IMR-90 (cell line): ENCODE data around the gene EHMT1. TPM values are rescaled to one million over a fixed set of nuclear protein-coding genes. Genes with fewer than 3 reads are reported as not detected.

Experiments
- ATAC-seq: fragments of 200-7000 bp; cut with Tn5 transposase; 2 replicates; pipeline ENCODE4 v1.9.1; 2020; ENCODE audit warnings: low read depth, mild to moderate bottlenecking, moderate library complexity
- BruUV-seq: library from RNA; stranded (reverse); fragments of 400-500 nt; replicated peaks from 2 replicates; lab custom pipeline; 2021; lab: Mats Ljungman, UMichigan
- CTCF ChIA-PET: fragments of 300-600 bp; formaldehyde crosslinking; extraction: SDS; loops from one replicate; lab custom pipeline; 2021; ENCODE audit warnings: antibody characterized with exemption; lab: Yijun Ruan, JAX
- POLR2A ChIA-PET: fragments of 300-600 bp; sonication (Branson Sonifier 250); formaldehyde crosslinking; loops from one replicate; lab custom pipeline; 2022; ENCODE audit warnings: antibody characterized with exemption; ENCODE audit not compliant: unreplicated experiment; lab: Charles Lee
- DNase-seq: peaks from one replicate; pipeline ENCODE4 v3.0.0; 2013
- H2AFZ ChIP-seq: replicated peaks from 2 replicates; pipeline ENCODE3; 2013; ENCODE audit warnings: low read length, mild to moderate bottlenecking; ENCODE audit not compliant: poor library complexity
- H2AK5ac ChIP-seq: 2 replicates; pipeline ENCODE4 v1.6.1; 2013; ENCODE audit warnings: low read depth, low read length, inconsistent platforms
- H2AK9ac ChIP-seq: replicated peaks from 2 replicates; pipeline ENCODE3; 2013; ENCODE audit warnings: mild to moderate bottlenecking, low read depth, low read length, moderate library complexity; ENCODE audit not compliant: poor library complexity
- H2BK120ac ChIP-seq: 2 replicates; pipeline ENCODE4 v1.6.1; 2013; ENCODE audit warnings: low read depth, low read length, inconsistent platforms
- H2BK15ac ChIP-seq: 3 replicates; pipeline ENCODE4 v1.6.1; 2013; ENCODE audit warnings: low read depth, low read length, inconsistent platforms
- H2BK20ac ChIP-seq: 2 replicates; pipeline ENCODE4 v1.6.1; 2013; ENCODE audit warnings: low read depth, mild to moderate bottlenecking, inconsistent platforms, low read length, moderate library complexity
- H2BK5ac ChIP-seq: 2 replicates; pipeline ENCODE4 v1.6.1; 2013; ENCODE audit warnings: mild to moderate bottlenecking, low read depth, low read length, inconsistent platforms; ENCODE audit not compliant: poor library complexity, severe bottlenecking
- H3K14ac ChIP-seq: replicated peaks from 2 replicates; pipeline ENCODE4 v1.6.1; 2013; ENCODE audit warnings: low read depth, low read length, inconsistent platforms
- H3K18ac ChIP-seq: 2 replicates; pipeline ENCODE4 v1.6.1; 2013; ENCODE audit warnings: low read depth, low read length, control low read depth
- H3K23ac ChIP-seq: 2 replicates; pipeline ENCODE4 v1.6.1; 2013; ENCODE audit warnings: low read depth, low read length, inconsistent platforms
- H3K27ac ChIP-seq: 2 replicates; pipeline ENCODE4 v1.5.1; 2013; ENCODE audit warnings: mild to moderate bottlenecking, control low read depth, low read length; ENCODE audit not compliant: insufficient read depth
- H3K27me3 ChIP-seq: 2 replicates; pipeline ENCODE4 v1.6.1; 2013; ENCODE audit warnings: low read length; ENCODE audit not compliant: control insufficient read depth, insufficient read depth
- H3K36me3 ChIP-seq: 2 replicates; pipeline ENCODE4 v1.6.1; 2013; ENCODE audit warnings: low read length, mixed read lengths; ENCODE audit not compliant: control insufficient read depth, insufficient read depth
- H3K4ac ChIP-seq: 2 replicates; pipeline ENCODE4 v1.6.1; 2013; ENCODE audit warnings: low read depth, low read length, inconsistent platforms
- H3K4me1 ChIP-seq: 2 replicates; pipeline ENCODE4 v1.6.1; 2013; ENCODE audit warnings: low read length, mixed read lengths; ENCODE audit not compliant: control insufficient read depth, insufficient read depth
- H3K4me2 ChIP-seq: 2 replicates; pipeline ENCODE4 v1.6.1; 2013; ENCODE audit warnings: low read depth, mild to moderate bottlenecking, control low read depth, low read length, moderate library complexity
- H3K4me3 ChIP-seq: 2 replicates; pipeline ENCODE4 v1.5.1; 2013; ENCODE audit warnings: low read depth, mild to moderate bottlenecking, control low read depth, low read length, moderate library complexity; ENCODE audit not compliant: insufficient read depth
- H3K56ac ChIP-seq: 2 replicates; pipeline ENCODE4 v1.6.1; 2013; ENCODE audit warnings: low read length, inconsistent platforms; ENCODE audit not compliant: insufficient read depth; ENCODE audit errors: extremely low read depth
- H3K79me1 ChIP-seq, 2 experiments: 2 replicates each; pipeline ENCODE4 v1.6.1; 2013; ENCODE audit warnings: low read length in 2 of 2, inconsistent platforms in 1 of 2, low read depth in 1 of 2
- H3K9ac ChIP-seq: 2 replicates; pipeline ENCODE4 v1.6.1; 2013; ENCODE audit warnings: low read depth, low read length, control low read depth
- H3K9me1 ChIP-seq: 2 replicates; pipeline ENCODE4 v1.6.1; 2013; ENCODE audit warnings: low read length, inconsistent platforms; ENCODE audit not compliant: insufficient read depth
- H3K9me3 ChIP-seq: 2 replicates; pipeline ENCODE4 v1.6.1; 2013; ENCODE audit warnings: low read length; ENCODE audit not compliant: control insufficient read depth, insufficient read depth
- H4K20me1 ChIP-seq: 2 replicates; pipeline ENCODE4 v1.6.1; 2013; ENCODE audit warnings: low read length, inconsistent platforms; ENCODE audit not compliant: insufficient read depth
- H4K5ac ChIP-seq: 2 replicates; pipeline ENCODE4 v1.6.1; 2013; ENCODE audit warnings: mild to moderate bottlenecking, low read depth, low read length, control low read depth
- H4K8ac ChIP-seq, 2 experiments: 2 replicates each; pipeline ENCODE4 v1.6.1; 2013; ENCODE audit warnings: low read depth in 2 of 2, low read length in 2 of 2, control low read depth in 1 of 2, inconsistent platforms in 1 of 2
- H4K91ac ChIP-seq: 2 replicates; pipeline ENCODE4 v1.6.1; 2013; ENCODE audit warnings: low read depth, low read length, inconsistent platforms; ENCODE audit not compliant: insufficient read depth
- BHLHE40 ChIP-seq: fragments of 150-350 bp; IDR thresholded peaks from 2 replicates; pipeline ENCODE4 v1.6.1; 2016; ENCODE audit warnings: mild to moderate bottlenecking, low read depth, low read length
- CTCF ChIP-seq: conservative IDR thresholded peaks from 2 replicates; pipeline ENCODE4 v1.5.1; 2012; ENCODE audit warnings: mild to moderate bottlenecking, low read depth, low read length, improper control_type of control experiment
- FOS ChIP-seq: fragments of 150-350 bp; IDR thresholded peaks from 2 replicates; pipeline ENCODE4 v1.6.1; 2016; ENCODE audit warnings: low read depth, low read length
- NFE2L2 ChIP-seq: fragments of 150-350 bp; IDR thresholded peaks from 2 replicates; pipeline ENCODE4 v1.6.1; 2016; ENCODE audit warnings: low read depth, mild to moderate bottlenecking, low read length
- RFX5 ChIP-seq: IDR thresholded peaks from 2 replicates; pipeline ENCODE4 v1.8.0; 2012; ENCODE audit warnings: low read depth, mild to moderate bottlenecking, low read length, moderate library complexity
- USF2 ChIP-seq: fragments of 150-350 bp; IDR thresholded peaks from 2 replicates; pipeline ENCODE4 v1.6.1; 2017; ENCODE audit warnings: mild to moderate bottlenecking, antibody characterized with exemption, low read length, low read depth
- WGBS, 2 experiments: methylation state at CpG; one replicate each; pipeline versions ENCODE4 v1.1.5 to v1.1.7; 2013; ENCODE audit warnings: missing lambda C conversion rate in 2 of 2; ENCODE audit not compliant: insufficient read length in 1 of 2; ENCODE audit errors: extremely low coverage in 2 of 2; 5-methylcytosine and 5-hydroxymethylcytosine counted together
- dilution Hi-C: fragments of 300-500 bp; cut with HindIII; formaldehyde crosslinking; loops from one replicate; pipeline ENCODE4 v1.14.3; 2018; ENCODE audit warnings: low sequenced_read_pairs; ENCODE audit not compliant: unreplicated experiment
- in situ Hi-C: fragments of 300-500 bp; cut with MboI; formaldehyde crosslinking; loops from 3 replicates; pipeline ENCODE4 v1.14.3; 2019; ENCODE audit warnings: low sequenced_read_pairs, inconsistent platforms, mixed read lengths
- intact Hi-C: fragments of 100-400 bp; cut with micrococcal nuclease; formaldehyde crosslinking; loops from 2 replicates; pipeline ENCODE4 v1.10.0; 2022
- polyA plus RNA-seq, 3 experiments: library from polyadenylated mRNA; depleted of rRNA; stranded (reverse); fragments of >200 nt; gene quantifications; 2 replicates each; pipeline ENCODE4 v1.2.3, GENCODE V29; 2012; ENCODE audit warnings: low replicate concordance in 1 of 3
- total RNA-seq: library from RNA; depleted of rRNA; stranded (reverse); fragments of >200 nt; gene quantifications from 2 replicates; pipeline ENCODE4 v1.2.3, GENCODE V29; 2012

Gene EHMT1
- total and polyA plus RNA-seq, 2 of the 4 experiments (the other 2 are of a cell fraction) = 32.8 to 35.1 TPM

GRCh38 chr9:137674976-137675320 is 56.1 kb downstream of the EHMT1 start:
- Histone ChIP-seq H4K91ac (no peak overlapping the region), H3K4ac (no peak overlapping the region), H2AK9ac (no peak overlapping the region), H2BK120ac (no peak overlapping the region), H4K8ac (no peak overlapping the region), H3K9ac (no peak overlapping the region), H3K56ac (no peak overlapping the region), H2AK5ac (no peak overlapping the region), H3K14ac (no peak overlapping the region), H4K20me1 (peaks cover 70% of the 10 kb centered on the region), H3K9me3 (no peaks in the 10 kb centered on the region), H3K4me3 (no peak overlapping the region), H3K79me1 (peaks cover 38 to 78% of the 10 kb centered on the region in 2 experiments), H3K9me1 (peaks cover 3% of the 10 kb centered on the region; the same call in 1 of the 2 replicates), H3K4me1 (peaks cover 22% of the 10 kb centered on the region), H2BK20ac (no peak overlapping the region), H3K27me3 (no peaks in the 10 kb centered on the region), H3K18ac (no peak overlapping the region), H2AFZ (no peak overlapping the region), H3K27ac (no peak overlapping the region), H3K23ac (no peak overlapping the region), H2BK15ac (no peak overlapping the region), H3K36me3 (peaks cover 2% of the 10 kb centered on the region; the same call in 1 of the 2 replicates), H2BK5ac (no peak overlapping the region), H4K5ac (no peak overlapping the region), H3K4me2 (no peak overlapping the region)
- WGBS, 2 experiments = 100% methylated on average over 1 of the region's 5 CpGs; no CpG with 5 or more reads in 1 of the 2 experiments
- dilution Hi-C loops (no loop called here), in situ Hi-C loops (no loop called here), intact Hi-C loops (loop anchor here (5.0 kb wide), 1 partner anchor 97 kb away; no protein-coding TSS in a partner anchor)
- CTCF ChIA-PET = interaction anchor here (0.6 kb wide), 1 partner anchor 16 kb away, joined by 3 read pairs; no protein-coding TSS in a partner anchor
- no TSS peak for BruUV-seq
- POLR2A ChIA-PET = no interaction called here
- DNase-seq = no peak
- TF ChIP-seq BHLHE40 (no peak), CTCF (no peak), NFE2L2 (no peak), FOS (no peak), USF2 (no peak), RFX5 (no peak)
- no peak for ATAC-seq
